Ovary (tissue), 9 donors: ENCODE results near the gene ERO1A. TPM values are rescaled to one million over a fixed set of nuclear protein-coding genes. Genes with fewer than 3 reads are reported as not detected.
A peak's percentile ranks its signal among the peaks of the same experiment; 100 is the strongest.

Experiments
- DNase-seq, 5 donors: peaks; one replicate each; pipeline ENCODE4 v3.0.0-alpha.2; 2019 to 2020
- H3K27ac ChIP-seq, 2 donors: fragments of 200-600 bp; one replicate each; pipeline versions ENCODE4 v1.5.1 to v1.8.0; 2019 to 2022
- H3K27me3 ChIP-seq: fragments of 200-600 bp; one replicate; pipeline ENCODE4 v1.8.0; 2022
- H3K36me3 ChIP-seq: fragments of 200-600 bp; sonication (generic); one replicate; pipeline ENCODE4 v1.5.1; 2019
- H3K4me1 ChIP-seq: one replicate; pipeline ENCODE4 v1.8.1; 2013; ENCODE audit warnings: mild to moderate bottlenecking, moderate library complexity; ENCODE audit not compliant: insufficient read depth
- H3K4me3 ChIP-seq: fragments of 200-600 bp; sonication (generic); one replicate; pipeline ENCODE4 v1.5.1; 2017
- H3K9me3 ChIP-seq, 2 donors: fragments of 200-600 bp in 1 of 2; sonication (generic) in 1 of 2; one replicate each; pipeline versions ENCODE4 v1.5.1 to v1.8.1; 2013 to 2019; ENCODE audit warnings: mild to moderate bottlenecking in 1 of 2, moderate library complexity in 1 of 2
- CTCF ChIP-seq, 3 donors: fragments of 450-650 bp in 2 of 3; fragments of 200-600 bp in 1 of 3; IDR thresholded peaks; one replicate each; pipeline versions ENCODE4 v1.5.1 to v1.8.0; 2016 to 2022; ENCODE audit warnings: antibody characterized with exemption in 3 of 3, mild to moderate bottlenecking in 1 of 3
- EP300 ChIP-seq: sonication (generic); formaldehyde crosslinking; IDR thresholded peaks from one replicate; pipeline ENCODE4 v1.6.1; 2017; ENCODE audit warnings: antibody characterized with exemption
- POLR2A ChIP-seq: fragments of 450-650 bp; IDR thresholded peaks from one replicate; pipeline ENCODE4 v1.6.1; 2017; ENCODE audit warnings: antibody characterized with exemption, mild to moderate bottlenecking, moderate library complexity
- WGBS, 3 donors: extraction: QIAGEN DNeasy Blood & Tissue Kit in 1 of 3; methylation state at CpG; one replicate each; pipeline versions ENCODE4 v1.1.5 to v1.1.7; 2013 to 2017; 5-methylcytosine and 5-hydroxymethylcytosine counted together
- intact Hi-C, 4 donors: fragments of 100-400 bp; cut with DNase I; formaldehyde crosslinking; loops; one replicate each; pipeline versions ENCODE4 v1.11.0 to v1.15.1; 2022 to 2023
- polyA plus RNA-seq, 2 donors: library from polyadenylated mRNA; stranded (reverse); fragments of 200-250 nt in 1 of 2; fragments of 350-450 nt in 1 of 2; fragmentation: Illumina TruSeq in 1 of 2; extraction: RNeasy Lipid Tissue Mini Kit (QIAGEN cat#74804) in 1 of 2; gene quantifications; one replicate each; pipeline ENCODE4 v1.2.3, GENCODE V29; 2013 to 2014
- total RNA-seq, 7 donors: library from RNA; depleted of rRNA in 2 of 7; stranded (reverse); fragments of >200 nt in 2 of 7; fragmentation: NEBNext Ultra II Directional in 3 of 7; extraction: Animal tissue kit (Norgen Biotek cat#: 25700) in 3 of 7; gene quantifications; one replicate each; pipeline versions ENCODE4 v1.1.0 to v1.2.4, GENCODE V29; 2016 to 2023
- donor health status: DM: no; HTN: no; CAD: no; lungs with moderate emphysema.
- donor health status: DM: no; HTN: no; CAD: no.
- donor health status: Bipolar disorder and iron deficiency.
- donor health status: DM: yes; HTN: yes; CAD: no.
- donor health status: DM: no; HTN: no; CAD: no.
- donor health status: DM: yes; HTN: yes; CAD: no.

The ERO1A gene
- total and polyA plus RNA-seq, 9 donors, result 6.5 to 30.6 (median 21.2) TPM

GRCh38 chr14:52716155-52716554, 20.8 kb upstream of the ERO1A start:
- Histone ChIP-seq H3K4me1 (no peaks in the 10 kb centered on the region), H3K36me3 (no peaks in the 10 kb centered on the region), H3K9me3 (no peaks in the 10 kb centered on the region), H3K4me3 (no peak overlapping the region), H3K27ac (no peak overlapping the region), H3K27me3 (no peaks in the 10 kb centered on the region)
- TF ChIP-seq EP300 (no peak), POLR2A (no peak), CTCF (IDR thresholded peaks at IDR 0.05) (no peak)
- intact Hi-C loops, result no loop called here
- DNase-seq, result no peak
- WGBS, 3 donors, result 95 to 99% (median 98%) methylated on average over 6 of the region's 6 CpGs

- H3K9me3 ChIP-seq, result no peaks in the 10 kb centered on the region
- no peaks in the 10 kb centered on the region for H3K36me3 ChIP-seq
- no peaks in the 10 kb centered on the region for H3K27me3 ChIP-seq
- WGBS, 3 donors, result 12 to 29% (median 23%) methylated on average over 1 of the region's 1 CpG
- peaks cover 2% of the 10 kb centered on the region for H3K4me1 ChIP-seq
- H3K4me3 ChIP-seq, result no peak overlapping the region
- DNase-seq, result no peak
- TF ChIP-seq CTCF (IDR thresholded peaks at IDR 0.05), result no peak
- TF ChIP-seq EP300, result no peak
- no peak for TF ChIP-seq POLR2A
- H3K27ac ChIP-seq, result no peak overlapping the region
- intact Hi-C loops, result no loop called here
Observed at GRCh38 chr14:52711666-52712065, 16.3 kb upstream of the ERO1A start.

- H3K4me1 ChIP-seq, result peaks cover 3% of the 10 kb centered on the region
- peak; percentile 56 for TF ChIP-seq POLR2A
- no peak for TF ChIP-seq CTCF (IDR thresholded peaks at IDR 0.05)
- peak; percentile 94 to 96 (median 95) for DNase-seq
- no peaks in the 10 kb centered on the region for H3K27me3 ChIP-seq
- intact Hi-C loops, result no loop called here
- no peaks in the 10 kb centered on the region for H3K36me3 ChIP-seq
- 0 to 1% (median 0%) methylated on average over 41 to 43 of the region's 43 CpGs for WGBS, 3 donors
- peak within 1 kb of the TSS; percentile 60 for H3K4me3 ChIP-seq
- H3K9me3 ChIP-seq, result no peaks in the 10 kb centered on the region
- peak within 1 kb of the TSS; percentile 11 to 63 for H3K27ac ChIP-seq
Observed at GRCh38 chr14:52706724-52707706, 11.7 kb upstream of the ERO1A start, which contains the start of gene PSMC6. Gene PSMC6, plus strand, starts transcription at chr14:52707200. Its CDS starts 20 bp downstream, at chr14:52707220.

- H3K9me3 ChIP-seq, result no peaks in the 10 kb centered on the region
- peak overlapping the region in 1 of 2 donors; percentile 63 for H3K27ac ChIP-seq
- H3K4me3 ChIP-seq, result peak overlapping the region; percentile 60
- no peaks in the 10 kb centered on the region for H3K36me3 ChIP-seq
- DNase-seq, result no peak
- no peaks in the 10 kb centered on the region for H3K27me3 ChIP-seq
- WGBS, 3 donors, result 79 to 88% (median 80%) methylated on average over 5 of the region's 5 CpGs
- H3K4me1 ChIP-seq, result peaks cover 3% of the 10 kb centered on the region
- TF ChIP-seq EP300, result no peak
- TF ChIP-seq POLR2A, result no peak
- intact Hi-C loops, result no loop called here
Observed at GRCh38 chr14:52706286-52706685, 10.9 kb upstream of the ERO1A start.

GRCh38 chr14:52703664-52704063, 8.3 kb upstream of the ERO1A start:
- Histone ChIP-seq H3K4me3 (no peak overlapping the region), H3K36me3 (no peaks in the 10 kb centered on the region), H3K27ac (no peak overlapping the region), H3K9me3 (no peaks in the 10 kb centered on the region), H3K27me3 (no peaks in the 10 kb centered on the region), H3K4me1 (peaks cover 3% of the 10 kb centered on the region)
- TF ChIP-seq EP300 (no peak), POLR2A (no peak), CTCF (IDR thresholded peaks at IDR 0.05) (no peak)
- intact Hi-C loops, result no loop called here
- WGBS, 3 donors, result 87 to 88% (median 88%) methylated on average over 2 of the region's 2 CpGs
- DNase-seq, result no peak
